WERI-Rb-1 (cell line): ENCODE measurements around the gene CCDC51.

Experiments
- DNase-seq: peaks from one replicate; pipeline ENCODE4 v3.0.0-alpha.2; 2020
- H3K27ac ChIP-seq: fragments of 250-450 bp; sonication (Bioruptor Pico); 2 replicates; pipeline ENCODE4 v1.5.1; 2020; ENCODE audit warnings: mild to moderate bottlenecking, moderate library complexity
- H3K27me3 ChIP-seq: fragments of 250-450 bp; sonication (Bioruptor Pico); 2 replicates; pipeline ENCODE4 v1.5.1; 2021; ENCODE audit warnings: mild to moderate bottlenecking, low read depth, moderate library complexity; ENCODE audit not compliant: insufficient read depth, severe bottlenecking
- H3K36me3 ChIP-seq: fragments of 250-450 bp; sonication (Bioruptor Pico); 2 replicates; pipeline ENCODE4 v1.5.1; 2020; ENCODE audit warnings: mild to moderate bottlenecking, moderate library complexity
- H3K4me3 ChIP-seq: 2 replicates; pipeline ENCODE4 v1.5.1; 2011; ENCODE audit warnings: low read depth, mild to moderate bottlenecking, control low read depth, low read length
- H3K9me3 ChIP-seq: fragments of 250-450 bp; sonication (Bioruptor Pico); 2 replicates; pipeline ENCODE4 v1.5.1; 2021; ENCODE audit warnings: mild to moderate bottlenecking, moderate library complexity; ENCODE audit not compliant: severe bottlenecking
- CTCF ChIP-seq: IDR thresholded peaks from 2 replicates; pipeline ENCODE4 v1.5.1; 2011; ENCODE audit warnings: low read depth, mild to moderate bottlenecking, control low read depth, inconsistent platforms, low read length

The CCDC51 gene

DNA sequence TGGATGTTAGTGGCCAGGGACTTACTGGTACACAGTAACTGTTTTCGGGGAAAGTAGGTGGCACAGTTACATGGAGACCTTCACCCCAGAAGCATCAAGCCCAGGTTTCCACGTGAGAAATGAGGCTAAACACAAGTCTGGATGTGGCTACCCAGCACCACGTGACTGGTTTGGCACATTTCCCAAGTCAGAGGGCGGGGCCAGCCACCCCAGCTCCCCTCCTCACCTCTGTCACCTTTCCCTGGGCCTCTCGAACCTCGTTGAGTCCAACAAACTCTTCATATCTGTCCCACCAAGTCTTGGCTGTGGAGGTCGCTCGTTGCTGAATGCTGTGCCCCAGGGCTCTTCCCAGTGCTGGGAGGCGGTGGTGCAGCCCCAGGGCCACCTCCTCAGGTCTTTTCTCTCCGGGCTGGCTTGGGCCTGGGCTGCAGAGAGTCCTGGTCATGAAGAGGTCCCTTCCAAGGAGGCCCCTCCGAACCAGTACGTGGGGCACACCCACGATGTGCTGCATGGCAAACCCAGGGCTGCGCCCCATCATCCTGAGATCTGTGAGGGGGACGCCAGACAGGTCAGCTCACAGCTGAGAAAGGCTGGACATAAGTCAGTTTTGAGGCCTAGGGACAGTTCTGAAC lies 5.2 kb downstream of the CCDC51 start:
- no peak for TF ChIP-seq CTCF
- H3K27ac ChIP-seq, result no peak overlapping the region
- no peak for DNase-seq
- H3K36me3 ChIP-seq, result peaks cover 24% of the 10 kb centered on the region
- no peaks in the 10 kb centered on the region for H3K9me3 ChIP-seq
- no peak overlapping the region for H3K4me3 ChIP-seq
- H3K27me3 ChIP-seq, result no peaks in the 10 kb centered on the region

GRCh38 chr3:48433472-48434118 lies 6.3 kb downstream of the CCDC51 start:
- Histone ChIP-seq H3K27ac (peak overlapping the region; percentile 83), H3K9me3 (no peaks in the 10 kb centered on the region), H3K27me3 (no peaks in the 10 kb centered on the region), H3K4me3 (no peak overlapping the region), H3K36me3 (peaks cover 24% of the 10 kb centered on the region)
- no peak for DNase-seq
- no peak for TF ChIP-seq CTCF

GRCh38 chr3:48432411-48433371 lies 7.2 kb downstream of the CCDC51 start:
- TF ChIP-seq CTCF, result peak; percentile 47
- peak overlapping the region; percentile 83 for H3K27ac ChIP-seq
- peaks cover 24% of the 10 kb centered on the region for H3K36me3 ChIP-seq
- H3K4me3 ChIP-seq, result no peak overlapping the region
- no peaks in the 10 kb centered on the region for H3K27me3 ChIP-seq
- H3K9me3 ChIP-seq, result no peaks in the 10 kb centered on the region
- DNase-seq, result peak; percentile 85

DNA sequence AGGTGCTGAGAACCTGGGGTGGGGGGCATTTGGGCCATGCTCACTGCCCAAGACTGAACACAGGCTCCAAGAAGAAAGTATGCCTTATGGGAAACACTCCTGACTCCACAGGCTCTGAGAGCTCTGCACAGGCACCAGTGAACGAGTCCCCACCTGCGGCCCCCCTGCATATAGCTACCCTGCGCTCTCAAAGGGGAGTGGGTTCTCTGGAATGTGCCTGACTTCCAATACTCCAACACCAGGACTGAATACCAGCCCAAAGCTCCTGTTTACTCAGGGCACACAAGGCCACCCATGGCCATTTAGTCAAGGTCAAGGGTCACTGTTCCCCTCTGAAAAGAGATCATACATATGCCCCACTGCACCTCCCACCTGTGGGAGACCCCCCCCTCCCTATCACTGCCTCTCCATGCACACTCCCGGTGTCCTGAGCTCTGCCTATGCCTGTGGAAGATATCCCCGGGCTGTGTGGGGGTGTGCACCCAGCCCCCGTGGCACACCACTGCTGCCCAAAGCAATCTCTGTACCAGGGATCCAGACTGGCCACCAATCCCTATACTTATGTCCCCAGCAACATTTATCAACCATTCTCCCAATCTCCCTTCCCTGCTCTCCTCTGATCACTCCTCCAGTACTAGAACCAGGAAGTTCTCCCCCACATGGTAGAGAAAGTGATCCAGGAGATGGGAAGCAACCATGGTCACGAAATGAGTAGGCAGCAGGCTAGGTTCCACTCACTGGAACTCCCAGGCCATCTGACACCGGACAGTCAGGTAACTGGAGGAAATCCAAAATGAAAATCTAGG lies 8.5 kb downstream of the CCDC51 start:
- H3K36me3 ChIP-seq, result peaks cover 24% of the 10 kb centered on the region

More for the DNA sequence above, 8.5 kb downstream of the CCDC51 start:
- peak overlapping the region; percentile 83 for H3K27ac ChIP-seq
- DNase-seq, result no peak
- no peaks in the 10 kb centered on the region for H3K27me3 ChIP-seq
- H3K9me3 ChIP-seq, result no peaks in the 10 kb centered on the region
- no peak overlapping the region for H3K4me3 ChIP-seq
- no peak for TF ChIP-seq CTCF
